K562 (cell line): ENCODE measurements around the gene IBTK. TPM values are rescaled to one million over a fixed set of nuclear protein-coding genes. Genes with fewer than 3 reads are reported as not detected.

Source experiments
- ATAC-seq: fragments of 200-7000 bp; cut with Tn5 transposase; 3 replicates; pipeline ENCODE4 v1.9.1; 2020; ENCODE audit warnings: moderate library complexity
- BruUV-seq: library from RNA; stranded (reverse); fragments of 400-500 nt; replicated peaks from 2 replicates; lab custom pipeline; 2021; lab: Mats Ljungman, UMichigan
- CTCF ChIA-PET: fragments of 300-600 bp; formaldehyde crosslinking; extraction: SDS; loops from one replicate; lab custom pipeline; 2021; ENCODE audit warnings: low intra/inter-chr PET ratio; lab: Yijun Ruan, JAX
- POLR2A ChIA-PET: fragments of 300-600, 350-650 bp; sonication (Branson Sonifier 250); formaldehyde crosslinking; extraction: SDS; loops from one replicate; lab custom pipeline; 2021; ENCODE audit warnings: antibody characterized with exemption, inconsistent platforms; lab: Yijun Ruan, JAX
- DNase-seq, 4 experiments: peaks; one replicate each; pipeline versions ENCODE4 v3.0.0 to v3.0.0-alpha.2; 2011 to 2018; ENCODE audit warnings: low spot score in 3 of 4, mixed read lengths in 3 of 4; ENCODE audit errors: extremely low read depth in 1 of 4
- FAIRE-seq: peaks from 2 replicates; lab custom pipeline; 2011; peaks lifted over from hg19 to GRCh38; lab: Jason Lieb, UNC
- H2AFZ ChIP-seq: 2 replicates; pipeline ENCODE4 v1.6.0; 2011; ENCODE audit warnings: low read depth, low read length, control low read depth, inconsistent platforms
- H3K27ac ChIP-seq: fragments of 200-600 bp; 3 replicates; pipeline ENCODE4 v1.8.0; 2011; ENCODE audit warnings: low read depth, mild to moderate bottlenecking, control low read depth, inconsistent platforms, low read length, moderate library complexity, mixed read lengths; ENCODE audit errors: extremely low read depth
- H3K27me3 ChIP-seq, 2 experiments: fragments of 300-600 bp in 1 of 2; 2 replicates in 1 of 2; 3 replicates in 1 of 2; pipeline versions ENCODE4 v1.6.0 to v1.8.0; 2011; ENCODE audit warnings: inconsistent platforms in 2 of 2, low read length in 2 of 2, mild to moderate bottlenecking in 1 of 2, mixed read lengths in 1 of 2, moderate library complexity in 1 of 2; ENCODE audit not compliant: control insufficient read depth in 2 of 2, insufficient read depth in 2 of 2
- H3K36me3 ChIP-seq: fragments of 300-600 bp; 3 replicates; pipeline ENCODE4 v1.8.0; 2011; ENCODE audit warnings: mild to moderate bottlenecking, low read length, inconsistent platforms; ENCODE audit not compliant: control insufficient read depth, insufficient read depth
- H3K4me1 ChIP-seq, 2 experiments: fragments of 200-600 bp in 1 of 2; replicated peaks in 1 of 2; 2 replicates in 1 of 2; 3 replicates in 1 of 2; pipeline versions ENCODE4 v1.5.1 to v1.8.0; 2011; ENCODE audit warnings: inconsistent platforms in 2 of 2, low read length in 2 of 2, mild to moderate bottlenecking in 1 of 2, mixed read lengths in 1 of 2, moderate library complexity in 1 of 2; ENCODE audit not compliant: control insufficient read depth in 2 of 2, insufficient read depth in 2 of 2
- H3K4me2 ChIP-seq: 2 replicates; pipeline ENCODE4 v1.6.1; 2011; ENCODE audit warnings: low read length, control low read depth, inconsistent platforms, mixed read lengths; ENCODE audit not compliant: insufficient read depth
- H3K4me3 ChIP-seq: fragments of 200-600 bp; sonication (generic), shearing (Covaris generic); 2 replicates; pipeline ENCODE4 v1.5.1; 2016; ENCODE audit warnings: control low read depth, inconsistent platforms
- H3K79me2 ChIP-seq: fragments of 200-600 bp; 3 replicates; pipeline ENCODE4 v1.8.0; 2011; ENCODE audit warnings: low read length, inconsistent platforms; ENCODE audit not compliant: control insufficient read depth, insufficient read depth
- H3K9ac ChIP-seq, 2 experiments: 2 replicates each; pipeline versions ENCODE4 v1.6.0 to v1.6.1; 2011; ENCODE audit warnings: low read depth in 2 of 2, low read length in 2 of 2, control low read depth in 1 of 2, inconsistent platforms in 1 of 2, mild to moderate bottlenecking in 1 of 2, mixed read lengths in 1 of 2; ENCODE audit not compliant: insufficient read depth in 1 of 2
- H3K9me1 ChIP-seq: one replicate; pipeline ENCODE4 v1.6.0; 2011; ENCODE audit warnings: inconsistent platforms, mild to moderate bottlenecking, low read length, moderate library complexity; ENCODE audit not compliant: control insufficient read depth, insufficient read depth
- H3K9me3 ChIP-seq: replicated peaks from 2 replicates; pipeline ENCODE4 v1.5.1; 2011; ENCODE audit warnings: low read depth, low read length, inconsistent platforms; ENCODE audit not compliant: control insufficient read depth, insufficient read depth
- H4K20me1 ChIP-seq: replicated peaks from 2 replicates; pipeline ENCODE4 v1.6.1; 2011; ENCODE audit warnings: low read length, inconsistent platforms, mixed read lengths; ENCODE audit not compliant: control insufficient read depth, insufficient read depth
- BRF1 ChIP-seq: IDR thresholded peaks from 3 replicates; pipeline ENCODE4 v1.6.1; 2011; ENCODE audit warnings: borderline replicate concordance, mild to moderate bottlenecking; ENCODE audit not compliant: insufficient read length; ENCODE audit errors: extremely low read depth
- C11orf30 ChIP-seq: fragments of 450-650 bp; IDR thresholded peaks from 2 replicates; pipeline ENCODE4 v1.6.1; 2016; ENCODE audit warnings: low read depth, mild to moderate bottlenecking
- CREB3 ChIP-seq: fragments of 450-650 bp; conservative IDR thresholded peaks from 2 replicates; pipeline ENCODE4 v1.6.1; 2016; ENCODE audit warnings: missing genetic modification characterization, low read depth, mild to moderate bottlenecking, missing compliant biosample characterization, moderate library complexity
- ETS2 ChIP-seq: IDR thresholded peaks from 2 replicates; pipeline ENCODE4 v1.6.1; 2016; ENCODE audit warnings: borderline replicate concordance, missing genetic modification characterization, mild to moderate bottlenecking, moderate library complexity, missing compliant biosample characterization; ENCODE audit not compliant: poor library complexity, severe bottlenecking
- HDAC8 ChIP-seq: fragments of 450-650 bp; IDR thresholded peaks from 2 replicates; pipeline ENCODE4 v1.6.1; 2016; ENCODE audit warnings: mild to moderate bottlenecking, missing genetic modification characterization, moderate library complexity, missing compliant biosample characterization
- MBD1 ChIP-seq: fragments of 250-450 bp; sonication (Bioruptor Pico); IDR thresholded peaks from 2 replicates; pipeline ENCODE4 v1.8.0; 2022; ENCODE audit warnings: inconsistent platforms
- PHF21A ChIP-seq: fragments of 450-650 bp; IDR thresholded peaks from 2 replicates; pipeline ENCODE4 v1.6.1; 2017; ENCODE audit warnings: low read depth, borderline replicate concordance
- POLR2A ChIP-seq: fragments of 450-650 bp; conservative IDR thresholded peaks from 2 replicates; pipeline ENCODE4 v1.6.1; 2016
- SMARCA5 ChIP-seq: fragments of 450-650 bp; IDR thresholded peaks from 2 replicates; pipeline ENCODE4 v1.6.1; 2016
- TFAP4 ChIP-seq: sonication (generic); formaldehyde crosslinking; IDR thresholded peaks from 2 replicates; pipeline ENCODE4 v1.8.0; 2022; ENCODE audit warnings: missing genetic modification reagents, mild to moderate bottlenecking, moderate library complexity, borderline replicate concordance
- XRCC5 ChIP-seq: fragments of 200-400 bp; formaldehyde crosslinking; IDR thresholded peaks from 2 replicates; pipeline ENCODE4 v1.6.1; 2017; ENCODE audit warnings: low read depth, mild to moderate bottlenecking, low read length
- YY1 ChIP-seq, 3 experiments: IDR thresholded peaks; 2 replicates each; pipeline ENCODE4 v1.6.1; 2011; ENCODE audit warnings: low read length in 2 of 3, mild to moderate bottlenecking in 2 of 3, moderate library complexity in 2 of 3, borderline replicate concordance in 1 of 3, control low read depth in 1 of 3, low read depth in 1 of 3; ENCODE audit not compliant: insufficient read depth in 3 of 3, insufficient replicate concordance in 2 of 3, control insufficient read depth in 1 of 3, insufficient read length in 1 of 3; ENCODE audit errors: extremely low read depth in 1 of 3
- ZNF140 ChIP-seq: fragments of 250-450 bp; sonication (Bioruptor Pico); IDR thresholded peaks from 2 replicates; pipeline ENCODE4 v1.8.0; 2021; ENCODE audit warnings: moderate library complexity, mild to moderate bottlenecking, inconsistent platforms
- ZNF165 ChIP-seq: fragments of 250-450 bp; sonication (Bioruptor Pico); IDR thresholded peaks from 2 replicates; pipeline ENCODE4 v1.4.0; 2020; ENCODE audit warnings: borderline replicate concordance
- ZNF583 ChIP-seq: fragments of 250-450 bp; sonication (Bioruptor Pico); IDR thresholded peaks from 2 replicates; pipeline ENCODE4 v1.4.0; 2020
- WGBS: fragments of 100-300 bp; shearing (Covaris generic); methylation state at CpG from one replicate; pipeline ENCODE4 v1.1.6; 2016; ENCODE audit warnings: low coverage, mixed read lengths; ENCODE audit not compliant: insufficient coverage; ENCODE audit errors: missing lambda C conversion rate; 5-methylcytosine and 5-hydroxymethylcytosine counted together
- in situ Hi-C: fragments of 300-500 bp; cut with MboI; formaldehyde crosslinking; loops from 4 replicates; pipeline ENCODE4 v1.15.0; 2018; ENCODE audit warnings: inconsistent platforms, mixed read lengths
- intact Hi-C: fragments of 100-400 bp; cut with micrococcal nuclease; formaldehyde crosslinking; loops from 2 replicates; pipeline ENCODE4 v1.14.2; 2022
- polyA plus RNA-seq, 8 experiments: library from polyadenylated mRNA; depleted of rRNA in 4 of 8; stranded (reverse) in 5 of 8; unstranded in 3 of 8; fragments of >200 nt; fragmentation: Nextera tagmentation in 2 of 8; fragmentation: Illumina TruSeq in 1 of 8; extraction: Ambion mirVana in 2 of 8; extraction: Trizol in 1 of 8; gene quantifications; 2 replicates each; pipeline versions ENCODE4 v1.2.1 to v1.2.3, GENCODE V29; 2011 to 2014; ENCODE audit warnings: inconsistent platforms in 1 of 8, missing spikeins in 1 of 8
- total RNA-seq, 7 experiments: library from RNA; depleted of rRNA in 6 of 7; stranded (reverse); fragments of >200 nt in 6 of 7; fragmentation: Illumina TruSeq in 2 of 7; extraction: Trizol in 2 of 7; gene quantifications; 2 replicates each; pipeline versions ENCODE4 v1.2.1 to v1.2.3, GENCODE V29; 2011 to 2021; ENCODE audit warnings: low replicate concordance in 1 of 7

Gene IBTK
- total and polyA plus RNA-seq, 9 of the 15 experiments (the other 6 are each of a cell fraction or from before 2014, with no cell fraction given), result 13.2 to 36.4 (median 21.8) TPM

- FAIRE-seq, result peak; percentile 32
- Histone ChIP-seq H3K9me1 (no peaks in the 10 kb centered on the region), H3K4me1 (no peaks in the 10 kb centered on the region), H2AFZ (no peak overlapping the region), H3K36me3 (no peaks in the 10 kb centered on the region), H3K9ac (no peak overlapping the region), H3K4me3 (no peak overlapping the region), H3K9me3 (no peaks in the 10 kb centered on the region), H3K27me3 (no peaks in the 10 kb centered on the region; a peak in 1 of 5 replicates), H4K20me1 (no peaks in the 10 kb centered on the region), H3K27ac (no peak overlapping the region), H3K79me2 (no peaks in the 10 kb centered on the region), H3K4me2 (no peak overlapping the region)
- intact Hi-C loops (no loop called here), in situ Hi-C loops (no loop called here)
- WGBS, result 7% methylated on average over 2 of the region's 2 CpGs
- no peak for ATAC-seq
- DNase-seq, result no peak
- CTCF ChIA-PET, result no interaction called here
- no TSS peak for BruUV-seq
- POLR2A ChIA-PET, result no interaction called here
- TF ChIP-seq SMARCA5 (no peak), TFAP4 (no peak), ETS2 (tag) (no peak), ZNF140 (CRISPR knock-in tag) (no peak), C11orf30 (no peak), POLR2A (no peak), ZNF165 (no peak), MBD1 (CRISPR knock-in tag) (no peak), ZNF583 (CRISPR knock-in tag) (no peak), YY1 (IDR thresholded peaks at IDR 0.05; ENCODE audit: borderline replicate concordance in 1 of 3, control insufficient read depth in 1 of 3, extremely low read depth in 1 of 3, insufficient read depth in 3 of 3, insufficient read length in 1 of 3, insufficient replicate concordance in 2 of 3, low read depth in 1 of 3, low read length in 2 of 3) (no peak), CREB3 (tag) (no peak), XRCC5 (no peak), PHF21A (no peak), HDAC8 (no peak), BRF1 (no peak)
Measured at GRCh38 chr6:82131441-82131840, 116.1 kb downstream of the IBTK start.
